Thoracic aorta (tissue), 2 donors: ENCODE results near the gene OSBPL2. TPM values are rescaled to one million over a fixed set of nuclear protein-coding genes. Genes with fewer than 3 reads are reported as not detected.

ENCODE experiments used
- ATAC-seq: fragments of 150-250 bp; one replicate; pipeline ENCODE4 v1.8.0; 2017; ENCODE audit warnings: low read depth; ENCODE audit not compliant: insufficient number of reproducible peaks, low FRiP score
- DNase-seq: peaks from one replicate; pipeline ENCODE4 v3.0.0-alpha.2; 2020; ENCODE audit warnings: low spot score
- H3K27ac ChIP-seq, 2 donors: fragments of 200-600 bp; sonication (generic); 1 replicate in 1 of 2; 2 replicates in 1 of 2; pipeline ENCODE4 v1.5.1; 2016; ENCODE audit warnings: mild to moderate bottlenecking in 2 of 2, moderate library complexity in 2 of 2
- H3K27me3 ChIP-seq: fragments of 200-600 bp; sonication (generic); replicated peaks from 2 replicates; pipeline ENCODE4 v1.6.0; 2016; ENCODE audit warnings: mild to moderate bottlenecking; ENCODE audit not compliant: insufficient read depth
- H3K36me3 ChIP-seq: fragments of 200-600 bp; sonication (generic); one replicate; pipeline ENCODE4 v1.5.1; 2016
- H3K4me1 ChIP-seq, 2 donors: fragments of 200-600 bp; sonication (generic); 1 replicate in 1 of 2; 2 replicates in 1 of 2; pipeline versions ENCODE4 v1.5.1 to v1.6.0; 2016; ENCODE audit warnings: low read depth in 2 of 2, mild to moderate bottlenecking in 1 of 2; ENCODE audit not compliant: control insufficient read depth in 1 of 2
- H3K4me3 ChIP-seq: fragments of 200-600 bp; sonication (generic); 2 replicates; pipeline ENCODE4 v1.5.1; 2016; ENCODE audit warnings: mild to moderate bottlenecking
- H3K9me3 ChIP-seq: fragments of 200-600 bp; sonication (generic); 2 replicates; pipeline ENCODE4 v1.5.1; 2016
- CTCF ChIP-seq: fragments of 200-600 bp; sonication (generic); IDR thresholded peaks from one replicate; pipeline ENCODE4 v1.5.1; 2019; ENCODE audit warnings: antibody characterized with exemption
- total RNA-seq, 2 donors: library from RNA; depleted of rRNA; stranded (reverse); fragments of >200 nt; gene quantifications; one replicate each; pipeline versions ENCODE4 v1.1.0 to v1.2.3, GENCODE V29; 2016

Gene OSBPL2
- total RNA-seq, 2 donors from 2014 or later: 48.5 to 58.5 TPM

- no peak overlapping the region for H3K4me3 ChIP-seq
- H3K36me3 ChIP-seq: peaks cover 43% of the 10 kb centered on the region
- DNase-seq (no peak), ATAC-seq (no peak)
- H3K27ac ChIP-seq: no peak overlapping the region
- no peaks in the 10 kb centered on the region for H3K9me3 ChIP-seq
- no peaks in the 10 kb centered on the region for H3K27me3 ChIP-seq
- no peaks in the 10 kb centered on the region for H3K4me1 ChIP-seq
- TF ChIP-seq CTCF: no peak
These were observed 40.5 kb upstream of the OSBPL2 start for GRCh38 chr20:62197801-62198200.

- ATAC-seq (no peak), DNase-seq (no peak)
- H3K27ac ChIP-seq: no peak overlapping the region
- peaks cover 0 to 2% of the 10 kb centered on the region in 2 donors for H3K4me1 ChIP-seq
- no peaks in the 10 kb centered on the region for H3K9me3 ChIP-seq
- TF ChIP-seq CTCF: no peak
- H3K27me3 ChIP-seq: no peaks in the 10 kb centered on the region
- H3K36me3 ChIP-seq: peaks cover 43% of the 10 kb centered on the region
- no peak overlapping the region for H3K4me3 ChIP-seq
These were observed 39.8 kb upstream of the OSBPL2 start for GRCh38 chr20:62198496-62198895.

GRCh38 chr20:62198931-62199330 is 39.4 kb upstream of the OSBPL2 start:
- Histone ChIP-seq H3K4me3 (no peak overlapping the region), H3K9me3 (no peaks in the 10 kb centered on the region), H3K36me3 (peaks cover 43% of the 10 kb centered on the region), H3K4me1 (peaks cover 0 to 4% of the 10 kb centered on the region in 2 donors), H3K27me3 (no peaks in the 10 kb centered on the region), H3K27ac (no peak overlapping the region)
- DNase-seq (no peak), ATAC-seq (no peak)
- TF ChIP-seq CTCF: no peak

GRCh38 chr20:62200491-62201172 is 37.7 kb upstream of the OSBPL2 start:
- Histone ChIP-seq H3K36me3 (peaks cover 42% of the 10 kb centered on the region), H3K27me3 (no peaks in the 10 kb centered on the region), H3K9me3 (no peaks in the 10 kb centered on the region), H3K4me1 (peaks cover 0 to 4% of the 10 kb centered on the region in 2 donors), H3K27ac (no peak overlapping the region), H3K4me3 (no peak overlapping the region)
- ATAC-seq (no peak), DNase-seq (no peak)
- no peak for TF ChIP-seq CTCF

GRCh38 chr20:62201173-62202082 is 36.9 kb upstream of the OSBPL2 start:
- TF ChIP-seq CTCF: no peak
- H3K27me3 ChIP-seq: no peaks in the 10 kb centered on the region
- no peaks in the 10 kb centered on the region for H3K9me3 ChIP-seq
- no peak overlapping the region for H3K27ac ChIP-seq
- peaks cover 34% of the 10 kb centered on the region for H3K36me3 ChIP-seq
- no peak for DNase-seq
- no peak overlapping the region for H3K4me3 ChIP-seq
- no peak for ATAC-seq
- H3K4me1 ChIP-seq: peaks cover 0 to 4% of the 10 kb centered on the region in 2 donors
